ENCODE data around the gene PTPN2.

DNA sequence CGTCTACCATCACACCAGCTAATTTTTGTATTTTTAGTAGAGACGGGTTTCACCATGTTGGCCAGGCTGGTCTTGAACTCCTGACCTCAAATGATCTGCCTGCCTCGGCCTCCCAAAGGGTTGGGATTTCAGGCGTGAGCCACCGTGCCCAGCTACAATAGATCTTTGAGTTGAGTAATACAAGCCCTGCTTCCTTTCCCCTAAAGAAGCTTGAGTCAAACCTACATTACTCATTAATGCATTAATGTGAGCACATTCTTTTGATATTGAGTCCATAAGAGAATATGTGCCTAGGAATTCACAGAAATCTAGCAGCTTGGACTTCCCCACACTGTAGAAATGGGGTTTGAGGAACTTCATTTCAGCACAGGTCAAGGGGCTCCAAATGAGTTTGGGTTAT, 141.6 kb downstream of the PTPN2 start:
- TF ChIP-seq YY1 (IDR thresholded peaks at IDR 0.05; ENCODE audit: insufficient read depth, insufficient read length) (no peak), SUZ12 (IDR thresholded peaks at IDR 0.05; ENCODE audit: extremely low read depth, insufficient read depth, insufficient read length) (no peak), ZNF274 (IDR thresholded peaks at IDR 0.05; ENCODE audit: low read depth, low read length) (no peak)
